ENCODE data around the gene SEC31A.

DNA sequence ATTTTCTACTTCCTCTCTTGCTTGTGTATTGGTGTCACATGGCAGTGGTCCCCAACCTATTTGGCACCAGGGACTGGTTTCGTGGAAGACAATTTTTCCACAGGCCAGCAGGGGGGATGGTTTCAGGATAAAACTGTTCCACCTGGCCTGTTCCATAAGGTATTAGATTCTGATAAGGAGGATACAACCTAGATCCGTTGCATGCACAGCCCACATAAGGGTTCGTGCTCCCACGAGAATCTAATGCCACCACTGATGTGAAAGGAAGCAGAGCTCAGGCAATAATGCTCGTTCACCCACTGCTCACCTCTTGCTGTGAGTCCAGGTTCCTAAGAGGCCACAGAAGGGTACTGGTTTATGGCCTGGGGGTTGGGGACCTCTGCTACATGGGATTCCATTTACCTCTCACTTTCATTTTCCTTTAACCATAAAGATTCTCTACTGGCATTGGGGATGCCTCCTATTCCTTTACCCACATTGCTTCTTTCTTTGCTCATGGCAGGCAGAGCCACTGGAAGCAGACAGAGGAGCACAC, 38.1 kb downstream of the SEC31A start:
- peak; percentile 15; the same call in 1 of the 2 replicates for TF ChIP-seq CTCF (conservative IDR thresholded peaks at IDR 0.05)
- no peak for TF ChIP-seq ZFX (IDR thresholded peaks at IDR 0.05)

Data from C4-2B (cell line).